Measurements from ENCODE around the gene HSD11B1L.
"Not testable (repeated sequence)": the region's sequence is repeated elsewhere in the genome, so short reads cannot be mapped to it uniquely, and the experiment has no call there.

The HSD11B1L gene

GRCh38 chr19:5697890-5698634, 17.2 kb downstream of the HSD11B1L start:
- FAIRE-seq (no peak), DNase-seq (ENCODE audit: insufficient read length, low spot score) (no peak)

- FAIRE-seq (no peak), DNase-seq (ENCODE audit: insufficient read length, low spot score) (no peak)
These were observed 18.0 kb downstream of the HSD11B1L start for GRCh38 chr19:5698635-5699422.

- FAIRE-seq: no peak
These were observed 19.7 kb downstream of the HSD11B1L start for GRCh38 chr19:5700455-5701092.

GRCh38 chr19:5702053-5702410, 21.2 kb downstream of the HSD11B1L start:
- not testable (repeated sequence) for DNase-seq (ENCODE audit: insufficient read length, low spot score); FAIRE-seq

More at GRCh38 chr19:5700455-5701092, 19.7 kb downstream of the HSD11B1L start:
- DNase-seq (ENCODE audit: insufficient read length, low spot score): no peak

DNA sequence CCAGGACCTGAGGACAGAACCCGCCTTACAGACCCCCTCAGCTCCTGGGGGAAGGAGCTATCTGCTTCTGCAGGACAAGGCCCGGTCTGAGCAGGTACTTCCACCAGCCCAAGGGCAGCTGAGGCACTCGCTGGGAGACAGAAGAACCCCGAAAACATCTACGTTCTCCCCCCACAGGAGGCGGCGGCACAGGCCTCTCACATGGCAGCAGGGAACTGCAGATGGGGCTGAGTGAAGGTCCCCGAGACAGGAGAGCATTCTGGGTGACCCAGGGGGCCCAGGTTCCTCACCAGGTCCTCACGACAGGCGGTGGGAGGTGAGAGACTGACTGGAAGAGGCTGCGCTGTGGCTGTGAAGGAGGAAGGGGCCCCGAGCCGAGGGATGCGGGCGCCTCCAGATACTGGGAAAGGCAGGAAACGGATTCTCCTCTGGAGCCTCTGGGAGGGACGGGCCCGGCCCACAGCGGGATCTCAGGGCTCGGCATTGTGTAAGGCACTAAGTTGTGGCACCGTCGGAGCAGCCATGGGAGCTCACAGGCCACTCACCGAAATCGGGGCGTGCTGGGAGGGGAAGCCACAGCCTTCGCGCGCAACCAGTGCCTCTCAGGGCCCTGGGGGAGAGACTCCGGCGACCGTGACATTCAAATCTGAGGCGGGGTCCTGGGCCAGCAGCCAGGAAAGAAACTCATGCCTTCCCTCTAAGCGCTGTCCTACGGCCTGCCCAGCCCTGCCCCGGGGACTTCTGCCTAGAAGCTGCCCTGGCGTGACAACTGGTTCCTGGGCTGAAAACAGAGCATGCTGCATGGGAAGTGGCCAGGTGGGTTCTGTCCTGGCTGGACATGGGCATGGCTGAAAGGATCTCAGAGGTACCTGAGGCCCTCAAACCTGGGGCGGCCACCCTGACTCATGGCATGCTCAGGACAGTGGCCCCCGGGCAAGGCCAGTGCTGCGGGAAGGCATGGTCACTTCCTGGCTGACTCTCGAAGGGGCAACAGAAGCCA, 23.3 kb downstream of the HSD11B1L start:
- DNase-seq (ENCODE audit: insufficient read length, low spot score) (no peak), FAIRE-seq (no peak)

DNA sequence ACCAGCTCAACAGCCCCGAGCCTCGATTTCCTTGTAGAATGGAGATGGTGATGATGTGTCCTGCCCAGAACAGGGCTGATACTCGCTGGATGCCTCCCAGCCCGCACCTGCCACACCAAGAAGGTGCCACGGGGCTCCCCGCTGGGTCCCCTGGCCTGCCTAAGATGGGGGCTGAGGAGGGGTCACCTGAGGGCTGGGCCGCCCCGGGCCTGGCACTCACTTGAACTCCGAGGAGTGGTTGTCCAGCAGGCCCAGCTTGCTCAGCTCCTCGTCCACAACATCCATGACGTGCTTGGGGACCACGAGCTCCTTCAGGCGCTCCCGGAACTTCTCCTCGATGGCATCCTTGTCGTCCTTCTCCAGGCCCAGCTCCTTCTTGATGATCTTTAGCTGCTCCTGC, 24.7 kb downstream of the HSD11B1L start:
- FAIRE-seq (no peak), DNase-seq (ENCODE audit: insufficient read length, low spot score) (no peak)

DNA sequence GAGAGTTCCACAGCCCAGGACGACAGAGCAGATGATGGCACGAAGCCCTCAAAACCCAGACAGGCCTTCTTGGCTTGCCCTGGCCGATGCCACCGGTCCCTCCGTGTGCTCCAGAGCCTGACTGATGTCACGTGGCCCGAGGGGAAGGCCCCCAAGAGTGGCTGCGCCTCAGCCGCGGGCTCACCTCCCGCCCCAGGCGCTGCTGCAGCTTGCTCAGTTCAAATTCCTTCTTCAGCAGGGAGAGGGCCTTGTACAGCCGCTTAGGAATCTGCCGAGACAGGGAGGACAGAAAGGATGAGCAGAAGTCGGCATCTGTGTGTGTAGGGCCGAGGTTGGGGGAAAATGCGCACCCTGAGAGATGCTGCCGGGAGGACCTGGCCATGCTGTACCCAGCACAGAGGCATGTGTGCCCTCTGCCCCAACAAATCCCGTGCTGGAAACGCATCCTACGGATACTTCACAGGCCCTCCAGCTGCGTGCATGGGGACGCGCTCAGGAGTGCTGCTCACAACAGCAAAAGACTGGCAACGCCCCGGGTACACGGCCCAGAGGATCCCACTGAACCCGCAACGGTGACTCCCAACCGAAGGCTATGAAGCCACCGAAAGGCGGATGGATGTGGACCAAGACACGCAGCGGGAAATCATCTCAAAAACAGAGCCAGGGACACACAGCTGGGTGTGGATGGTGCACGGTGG, 26.2 kb downstream of the HSD11B1L start:
- no peak for FAIRE-seq

DNA sequence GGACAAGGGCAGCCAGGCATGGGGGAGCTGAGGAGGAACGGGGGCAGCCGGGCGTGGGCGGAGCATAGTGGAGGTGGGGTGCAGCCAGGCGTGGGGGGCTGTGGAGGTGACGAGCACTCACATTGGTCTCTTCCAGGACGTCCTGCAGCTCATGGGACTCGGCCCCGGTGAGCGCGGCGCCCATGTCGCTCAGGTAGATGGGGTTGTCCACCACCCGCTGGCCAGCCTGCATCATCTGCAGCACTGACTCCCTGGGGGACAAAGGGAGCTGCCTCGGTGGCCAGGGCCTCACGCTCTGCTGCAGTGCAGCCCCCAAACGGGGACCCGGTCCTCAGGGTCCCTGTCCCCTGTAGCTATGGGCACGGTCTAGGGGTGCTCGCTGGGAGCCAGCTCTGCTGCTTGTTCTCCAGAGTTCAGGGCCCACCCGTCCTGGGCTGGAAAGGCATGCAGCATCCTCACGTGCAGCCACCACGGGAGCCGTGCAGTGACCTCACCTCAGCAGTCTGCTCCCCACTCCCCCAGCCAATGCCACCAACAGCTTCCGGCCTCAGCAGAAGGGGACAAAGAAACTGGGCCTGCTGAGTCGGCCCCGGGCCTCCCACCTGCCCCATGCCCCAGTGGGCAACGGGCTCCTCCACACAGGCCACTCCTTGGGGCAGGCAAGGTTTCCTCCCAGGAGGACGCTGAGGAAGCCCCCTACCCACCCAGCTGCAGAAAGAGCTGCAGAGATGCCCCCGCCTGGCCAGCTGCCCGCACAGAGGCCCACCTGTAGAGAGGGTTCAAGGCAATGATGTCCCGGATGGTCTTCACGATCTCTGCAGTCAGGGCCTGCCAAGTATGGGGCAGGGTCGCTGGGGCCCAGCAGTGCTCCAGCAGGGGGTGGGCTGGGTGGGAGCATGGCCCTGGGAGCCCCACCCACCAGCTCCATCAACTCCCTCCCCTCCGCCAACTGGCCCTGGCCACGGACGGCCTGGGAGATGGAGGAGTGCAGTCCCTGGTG, 27.0 kb downstream of the HSD11B1L start:
- no peak for DNase-seq (ENCODE audit: insufficient read length, low spot score)
- FAIRE-seq: no peak

More for the DNA sequence above, 26.2 kb downstream of the HSD11B1L start:
- no peak for DNase-seq (ENCODE audit: insufficient read length, low spot score)

- FAIRE-seq: no peak
These were observed 30.2 kb downstream of the HSD11B1L start for GRCh38 chr19:5711025-5711424.

DNA sequence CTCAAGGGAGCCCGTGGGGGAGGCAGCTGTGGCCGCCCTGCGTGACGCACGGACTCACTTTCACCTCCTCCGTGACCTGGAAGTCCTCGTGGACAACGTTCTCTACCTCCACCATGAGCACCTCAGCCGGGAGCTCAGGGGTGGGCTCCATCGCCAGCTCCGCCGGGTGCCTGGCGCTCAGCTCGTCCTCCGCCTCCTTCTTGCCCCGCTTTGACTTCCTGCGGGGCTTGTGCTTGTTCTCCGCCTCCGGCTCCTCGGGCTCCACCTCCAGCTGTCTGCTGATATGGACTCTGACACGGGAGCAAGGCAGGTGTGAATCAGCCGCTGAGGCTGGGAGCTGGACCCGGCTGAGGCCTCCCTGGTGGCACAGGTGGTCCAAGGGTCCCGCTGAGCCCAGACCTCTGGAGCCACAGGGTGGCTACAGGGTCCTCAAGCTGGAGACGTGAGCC, 30.9 kb downstream of the HSD11B1L start:
- FAIRE-seq (no peak), DNase-seq (ENCODE audit: insufficient read length, low spot score) (no peak)

More at GRCh38 chr19:5711025-5711424, 30.2 kb downstream of the HSD11B1L start:
- DNase-seq (ENCODE audit: insufficient read length, low spot score): no peak

DNA sequence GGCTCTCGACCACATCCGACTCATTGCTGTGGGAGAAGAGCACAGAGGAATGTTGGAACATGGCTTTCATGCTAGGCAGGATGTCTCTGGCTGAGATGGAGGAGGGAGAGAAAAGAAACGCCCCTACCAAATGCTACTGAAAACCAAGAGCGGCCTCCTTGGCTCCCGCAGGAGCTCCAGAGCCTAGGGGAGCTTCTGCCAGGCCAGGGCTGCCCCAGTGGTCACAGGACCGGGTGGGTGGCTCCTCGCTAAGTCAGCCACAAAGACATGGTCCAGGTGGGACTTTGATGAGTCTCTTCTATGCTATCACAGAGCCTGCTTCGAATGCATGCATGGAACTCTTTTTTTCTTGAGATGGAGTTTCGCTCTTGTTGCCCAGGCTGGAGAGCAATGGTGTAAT, 32.4 kb downstream of the HSD11B1L start:
- no peak for FAIRE-seq

DNA sequence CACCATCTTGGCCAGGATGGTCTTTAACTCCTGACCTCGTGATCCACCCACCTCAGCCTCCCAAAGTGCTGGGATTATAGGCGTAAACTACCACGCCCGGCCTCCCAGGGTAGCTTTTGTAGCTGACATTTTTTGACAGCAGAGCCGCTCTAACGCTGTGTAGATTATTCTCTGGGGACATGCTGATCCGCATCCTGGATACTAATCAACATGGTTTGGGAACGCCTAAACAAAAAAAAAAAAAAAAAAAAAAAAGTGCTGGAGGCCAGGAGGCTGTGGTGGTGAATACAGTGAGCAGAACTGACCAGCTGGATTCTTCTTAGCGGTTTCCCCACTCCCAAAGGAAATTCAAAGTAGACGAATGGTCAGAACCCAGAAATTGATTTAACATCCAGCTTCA, 34.0 kb downstream of the HSD11B1L start:
- FAIRE-seq (no peak), DNase-seq (ENCODE audit: insufficient read length, low spot score) (no peak)

More for the DNA sequence above, 32.4 kb downstream of the HSD11B1L start:
- no peak for DNase-seq (ENCODE audit: insufficient read length, low spot score)

- DNase-seq (ENCODE audit: insufficient read length, low spot score) (no peak), FAIRE-seq (no peak)
These were observed 36.5 kb downstream of the HSD11B1L start for GRCh38 chr19:5717215-5717935.

DNA sequence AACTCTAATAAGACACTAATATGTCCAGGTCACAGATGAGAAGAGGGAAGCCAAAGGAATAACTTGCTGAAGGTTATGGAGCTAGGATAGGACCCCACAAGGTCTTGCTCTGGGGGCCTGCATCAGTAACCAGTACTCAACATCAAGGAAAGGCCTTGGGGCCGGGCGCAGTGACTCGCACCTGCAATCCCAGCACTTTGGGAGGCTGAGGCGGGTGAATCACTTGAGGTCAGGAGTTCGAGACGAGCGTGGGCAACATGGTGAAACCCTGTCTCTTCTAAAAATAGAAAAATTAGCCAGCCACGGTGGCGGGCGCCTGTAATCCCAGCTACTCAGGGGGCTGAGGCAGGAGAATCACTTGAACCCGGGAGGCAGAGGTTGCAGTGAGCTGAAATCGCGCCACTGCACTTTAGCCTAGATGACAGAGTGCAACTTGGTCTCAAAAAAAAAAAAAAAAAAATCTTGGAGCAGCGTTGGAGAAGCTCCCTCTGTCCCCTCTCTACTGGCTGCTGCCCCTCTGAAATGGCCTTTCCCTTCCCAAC, 37.3 kb downstream of the HSD11B1L start:
- FAIRE-seq (no peak), DNase-seq (ENCODE audit: insufficient read length, low spot score) (no peak)

DNA sequence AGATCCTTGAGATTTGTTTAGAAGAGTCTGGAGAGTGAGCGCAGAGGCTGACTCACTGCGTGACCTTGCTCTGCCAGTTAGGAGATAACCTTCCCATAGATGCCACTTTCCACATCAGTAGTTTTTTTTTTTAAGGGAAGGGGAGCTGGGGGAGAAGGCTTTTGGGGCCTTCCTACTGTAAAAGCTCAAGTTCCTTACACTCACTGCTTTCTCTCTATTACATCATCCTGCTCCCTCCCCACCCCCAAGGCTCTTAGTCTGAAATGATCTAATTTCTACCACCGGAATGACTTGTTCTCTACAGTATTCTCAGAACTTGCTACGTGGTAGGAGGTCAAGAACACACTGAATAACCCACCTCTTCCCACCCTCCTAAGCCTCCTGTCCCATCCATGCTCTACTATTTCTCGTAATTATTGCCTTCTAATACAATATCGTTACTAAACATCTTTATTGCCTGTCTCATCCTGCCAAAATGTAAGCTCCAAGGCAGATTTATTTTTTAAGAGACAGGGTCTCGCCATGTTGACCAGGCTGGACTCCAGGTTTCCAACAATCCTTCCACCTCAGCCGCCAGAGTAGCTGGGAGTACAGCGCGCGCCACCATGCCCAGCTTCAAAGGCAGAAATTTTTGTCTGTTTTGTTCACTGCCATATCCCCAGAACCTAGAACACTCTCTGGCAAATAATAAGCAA, 37.9 kb downstream of the HSD11B1L start:
- FAIRE-seq (peak; percentile 31), DNase-seq (ENCODE audit: insufficient read length, low spot score) (no peak)

DNA sequence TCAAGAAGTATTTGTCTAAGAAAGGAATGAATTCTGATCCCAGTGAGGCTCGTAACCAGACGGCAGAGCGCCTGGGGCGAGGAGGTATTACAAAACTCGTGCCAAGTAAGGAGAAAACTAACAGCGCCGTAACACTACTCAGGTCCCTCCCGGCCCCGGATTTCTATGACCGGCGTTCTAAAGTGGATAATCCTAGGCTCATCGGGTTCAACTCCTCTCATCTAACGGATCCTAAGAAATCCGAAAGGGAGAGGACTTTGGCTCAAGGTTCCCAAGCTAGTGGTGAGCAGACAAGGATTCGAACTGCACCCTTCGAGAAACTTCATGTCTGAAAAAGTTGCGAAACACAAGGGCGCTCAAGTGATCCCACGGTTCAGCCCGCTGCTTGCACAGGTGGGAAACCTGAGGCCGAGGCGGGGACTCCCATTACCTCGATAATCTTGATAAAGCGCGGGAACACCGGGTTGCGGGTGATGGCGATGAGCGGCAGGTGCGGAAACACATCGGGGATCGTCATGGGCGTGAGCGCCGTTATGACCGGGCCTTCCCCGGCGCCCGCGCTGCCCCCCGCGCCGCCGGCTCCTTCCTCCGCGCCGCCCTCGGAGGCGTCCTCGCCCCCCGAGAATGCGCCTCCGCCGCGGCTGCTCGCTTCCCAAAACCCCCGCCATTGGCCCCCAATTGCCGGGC, 38.6 kb downstream of the HSD11B1L start:
- no peak for FAIRE-seq
- no peak for DNase-seq (ENCODE audit: insufficient read length, low spot score)

Data from GM19239 (cell line).